H1 (cell line): ENCODE results near the gene TDP1.

Experiments
- ATF3 ChIP-seq: IDR thresholded peaks from 2 replicates; pipeline ENCODE4 v1.6.1; 2011; ENCODE audit warnings: low read depth, mild to moderate bottlenecking, low read length; ENCODE audit not compliant: insufficient read depth
- CREB1 ChIP-seq: IDR thresholded peaks from 2 replicates; pipeline ENCODE4 v1.6.1; 2012; ENCODE audit warnings: inconsistent platforms
- CTBP2 ChIP-seq: IDR thresholded peaks from 2 replicates; pipeline ENCODE4 v1.7.0; 2011; ENCODE audit warnings: borderline replicate concordance, mild to moderate bottlenecking, moderate library complexity, mixed read lengths, low read length; ENCODE audit not compliant: insufficient read depth, insufficient read length
- CTCF ChIP-seq, 3 experiments: IDR thresholded peaks; 1 replicate in 2 of 3; 2 replicates in 1 of 3; pipeline versions ENCODE4 v1.5.1 to v1.6.1; 2011; ENCODE audit warnings: low read length in 3 of 3, mild to moderate bottlenecking in 3 of 3, inconsistent platforms in 2 of 3, low read depth in 1 of 3, moderate library complexity in 1 of 3; ENCODE audit not compliant: insufficient read depth in 1 of 3; ENCODE audit errors: control extremely low read depth in 1 of 3
- E2F6 ChIP-seq: IDR thresholded peaks from 2 replicates; pipeline ENCODE4 v1.6.1; 2012; ENCODE audit warnings: inconsistent platforms
- EP300 ChIP-seq, 2 experiments: IDR thresholded peaks; 1 replicate in 1 of 2; 2 replicates in 1 of 2; pipeline ENCODE4 v1.6.1; 2011 to 2012; ENCODE audit warnings: low read depth in 2 of 2, low read length in 2 of 2, mild to moderate bottlenecking in 2 of 2, borderline replicate concordance in 1 of 2, inconsistent platforms in 1 of 2, moderate library complexity in 1 of 2
- SP1 ChIP-seq: IDR thresholded peaks from 2 replicates; pipeline ENCODE4 v1.6.1; 2011; ENCODE audit warnings: low read depth, low read length
- SRF ChIP-seq: IDR thresholded peaks from 2 replicates; pipeline ENCODE4 v1.6.1; 2011; ENCODE audit warnings: mild to moderate bottlenecking, low read depth, low read length, moderate library complexity

- no peak for TF ChIP-seq SP1
- TF ChIP-seq EP300 (IDR thresholded peaks at IDR 0.05; ENCODE audit: borderline replicate concordance in 1 of 2, low read depth in 2 of 2, low read length in 2 of 2): no peak
- TF ChIP-seq E2F6: no peak
- TF ChIP-seq CTCF (IDR thresholded peaks at IDR 0.05; ENCODE audit: control extremely low read depth in 1 of 3, insufficient read depth in 1 of 3, low read depth in 1 of 3, low read length in 3 of 3): no peak
- no peak for TF ChIP-seq ATF3
- no peak for TF ChIP-seq SRF
- TF ChIP-seq CREB1: no peak
- TF ChIP-seq CTBP2: no peak
Observed at GRCh38 chr14:90060965-90061684, 105.4 kb downstream of the TDP1 start.
